H1 (cell line): Measurements from ENCODE around the gene SGMS2. TPM values are rescaled to one million over a fixed set of nuclear protein-coding genes. Genes with fewer than 3 reads are reported as not detected.

Source experiments
- CBX8 ChIP-seq: fragments of 300-800, 300-1000 bp; sonication (generic); IDR thresholded peaks from 2 replicates; pipeline ENCODE4 v1.7.1; 2016; ENCODE audit warnings: low read depth, low read length, borderline replicate concordance
- SIX5 ChIP-seq: IDR thresholded peaks from 2 replicates; pipeline ENCODE4 v1.6.1; 2011; ENCODE audit warnings: mild to moderate bottlenecking, low read depth, low read length
- SP4 ChIP-seq: IDR thresholded peaks from 2 replicates; pipeline ENCODE4 v1.6.1; 2012; ENCODE audit warnings: low read length, inconsistent platforms
- polyA plus RNA-seq, 7 experiments: library from polyadenylated mRNA; depleted of rRNA in 3 of 7; stranded (reverse) in 5 of 7; unstranded in 2 of 7; fragments of >200 nt in 5 of 7; fragments of 200-250 nt in 2 of 7; gene quantifications; 1 replicate in 5 of 7; 2 replicates in 1 of 7; 4 replicates in 1 of 7; pipeline versions ENCODE4 v1.2.1 to v1.2.3, GENCODE V29; 2011 to 2013; ENCODE audit warnings: missing spikeins in 2 of 7, mixed read lengths in 2 of 7
- total RNA-seq: library from RNA; stranded (reverse); fragmentation: NEBNext Ultra II Directional; extraction: Animal tissue kit (Norgen Biotek cat#: 25700); gene quantifications from 2 replicates; pipeline ENCODE4 v1.2.1, GENCODE V29; 2021
- TF ChIP-seq, protein P1 (sequence below), 3 experiments: IDR thresholded peaks; 1 replicate in 2 of 3; 2 replicates in 1 of 3; pipeline versions ENCODE4 v1.5.1 to v1.6.1; 2011; ENCODE audit warnings: low read length in 3 of 3, mild to moderate bottlenecking in 3 of 3, inconsistent platforms in 2 of 3, low read depth in 1 of 3, moderate library complexity in 1 of 3; ENCODE audit not compliant: insufficient read depth in 1 of 3; ENCODE audit errors: control extremely low read depth in 1 of 3

The SGMS2 gene
- total and polyA plus RNA-seq, 2 of the 8 experiments (the other 6 are each of a cell fraction or from before 2014, with no cell fraction given): 0.04 to 1.3 TPM

DNA sequence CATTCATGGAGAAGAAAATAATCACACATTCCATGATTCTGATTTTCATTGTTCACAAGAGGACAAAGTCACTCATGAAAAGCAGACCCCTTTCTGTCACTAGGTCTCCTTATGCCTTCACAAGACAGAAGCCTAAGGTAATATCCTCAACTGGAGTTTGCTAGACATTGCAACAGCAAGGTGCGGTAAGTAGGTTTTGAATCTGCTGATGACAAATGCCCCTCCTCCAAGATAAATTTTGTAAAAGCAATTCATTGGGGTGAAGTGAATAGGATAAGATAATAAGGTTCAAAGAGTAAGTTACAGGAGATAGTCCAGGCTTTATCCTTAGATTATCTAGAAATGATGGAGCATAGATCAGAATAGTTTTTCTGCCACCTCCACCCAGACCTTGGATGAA is 90.5 kb downstream of the SGMS2 start (continued):
- TF ChIP-seq, protein P1, sequence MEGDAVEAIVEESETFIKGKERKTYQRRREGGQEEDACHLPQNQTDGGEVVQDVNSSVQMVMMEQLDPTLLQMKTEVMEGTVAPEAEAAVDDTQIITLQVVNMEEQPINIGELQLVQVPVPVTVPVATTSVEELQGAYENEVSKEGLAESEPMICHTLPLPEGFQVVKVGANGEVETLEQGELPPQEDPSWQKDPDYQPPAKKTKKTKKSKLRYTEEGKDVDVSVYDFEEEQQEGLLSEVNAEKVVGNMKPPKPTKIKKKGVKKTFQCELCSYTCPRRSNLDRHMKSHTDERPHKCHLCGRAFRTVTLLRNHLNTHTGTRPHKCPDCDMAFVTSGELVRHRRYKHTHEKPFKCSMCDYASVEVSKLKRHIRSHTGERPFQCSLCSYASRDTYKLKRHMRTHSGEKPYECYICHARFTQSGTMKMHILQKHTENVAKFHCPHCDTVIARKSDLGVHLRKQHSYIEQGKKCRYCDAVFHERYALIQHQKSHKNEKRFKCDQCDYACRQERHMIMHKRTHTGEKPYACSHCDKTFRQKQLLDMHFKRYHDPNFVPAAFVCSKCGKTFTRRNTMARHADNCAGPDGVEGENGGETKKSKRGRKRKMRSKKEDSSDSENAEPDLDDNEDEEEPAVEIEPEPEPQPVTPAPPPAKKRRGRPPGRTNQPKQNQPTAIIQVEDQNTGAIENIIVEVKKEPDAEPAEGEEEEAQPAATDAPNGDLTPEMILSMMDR (IDR thresholded peaks at IDR 0.05; ENCODE audit: control extremely low read depth in 1 of 3, insufficient read depth in 1 of 3, low read depth in 1 of 3, low read length in 3 of 3): no peak
- TF ChIP-seq SP4: no peak
- TF ChIP-seq CBX8: no peak
- TF ChIP-seq SIX5: no peak
- TF ChIP-seq, all 59 proteins: peak for 0
